Measurements from ENCODE around the gene CES2.

- TF ChIP-seq CTCF (IDR thresholded peaks at IDR 0.05 in 8 of 11, conservative IDR thresholded peaks at IDR 0.05 in 3 of 11) = no peak
- no peak for TF ChIP-seq POLR2AphosphoS5 (IDR thresholded peaks at IDR 0.05)
These were observed 30.3 kb upstream of the CES2 start for GRCh38 chr16:66904846-66905632.
